Measurements from ENCODE around the gene ZNF132.

The ZNF132 gene

DNA sequence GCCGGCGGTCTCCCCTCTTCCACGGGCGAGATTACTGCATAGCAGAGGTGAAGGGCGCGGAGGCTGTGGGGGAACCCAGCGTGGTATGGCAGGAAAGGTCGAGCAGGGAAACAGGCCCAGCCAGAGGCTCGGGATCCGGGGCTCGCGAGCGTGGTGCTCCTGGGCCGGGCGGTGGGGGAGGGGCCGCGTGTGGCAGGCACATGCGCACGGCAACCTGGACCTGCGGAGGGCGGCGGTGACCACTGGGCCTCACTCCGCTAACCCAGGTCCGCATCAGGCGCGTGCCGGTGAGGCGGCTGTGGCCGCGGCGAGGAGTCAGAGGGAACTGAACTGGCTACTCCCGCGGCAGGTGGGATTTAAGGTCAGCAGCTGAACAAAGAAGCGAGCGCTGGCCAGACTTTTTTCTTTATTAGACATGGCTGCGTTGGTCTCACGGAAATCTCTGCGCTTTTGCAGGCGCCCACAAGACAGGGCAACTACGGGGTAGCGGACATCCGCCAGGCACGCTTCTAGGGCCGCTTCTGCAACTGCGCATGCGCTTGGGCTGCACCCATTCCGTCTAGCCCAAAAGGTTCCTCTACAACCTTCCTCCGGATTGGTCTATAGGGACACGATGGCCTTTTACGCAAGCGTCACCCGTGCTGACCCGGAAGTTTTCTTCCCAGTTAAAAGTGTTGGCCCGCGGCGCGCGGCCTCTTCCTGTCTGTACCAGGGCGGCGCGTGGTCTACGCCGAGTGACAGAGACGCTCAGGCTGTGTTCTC, 53.2 kb downstream of the ZNF132 start, which contains the start of gene RPS5:
RPS5 (plus strand) TSS at position 694 of the 762 bp plus-strand sequence. CDS start 869 bp downstream, outside the sequence.
- DNase-seq = peak; percentile 72 to 94

DNA sequence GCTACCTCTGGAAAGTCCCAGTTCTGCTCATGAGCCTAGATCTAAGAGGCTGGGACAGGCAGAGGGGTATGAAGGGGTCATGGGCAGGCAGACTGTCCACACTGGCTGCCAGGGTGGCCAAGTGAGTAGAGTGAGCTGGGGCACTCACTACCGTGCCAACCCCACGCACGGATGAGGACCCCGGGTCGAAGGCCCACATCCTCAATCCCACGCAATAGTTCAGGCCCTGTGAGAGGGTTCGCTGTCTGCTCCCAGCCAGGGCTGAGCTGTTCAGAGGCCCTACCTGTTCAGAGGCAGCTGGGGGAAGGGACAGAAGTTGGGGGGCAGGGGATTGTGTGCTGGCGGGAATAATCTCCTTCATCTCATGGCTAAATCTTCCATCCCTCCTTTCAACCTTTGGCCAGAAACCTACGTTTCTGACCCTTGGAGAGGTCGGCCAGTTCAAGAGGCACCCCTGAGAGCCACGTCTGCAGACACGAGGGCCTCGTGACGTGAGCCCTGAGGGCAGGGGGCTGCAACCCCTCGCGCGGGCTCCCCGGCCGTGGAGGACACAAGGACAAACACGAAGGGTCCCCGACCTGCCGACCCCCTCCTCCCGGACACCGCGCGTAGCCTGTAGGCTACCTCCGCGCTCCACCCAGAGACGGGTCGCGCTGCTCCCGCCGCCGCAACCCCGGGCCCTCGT, 53.9 kb downstream of the ZNF132 start:
- DNase-seq = no peak

DNA sequence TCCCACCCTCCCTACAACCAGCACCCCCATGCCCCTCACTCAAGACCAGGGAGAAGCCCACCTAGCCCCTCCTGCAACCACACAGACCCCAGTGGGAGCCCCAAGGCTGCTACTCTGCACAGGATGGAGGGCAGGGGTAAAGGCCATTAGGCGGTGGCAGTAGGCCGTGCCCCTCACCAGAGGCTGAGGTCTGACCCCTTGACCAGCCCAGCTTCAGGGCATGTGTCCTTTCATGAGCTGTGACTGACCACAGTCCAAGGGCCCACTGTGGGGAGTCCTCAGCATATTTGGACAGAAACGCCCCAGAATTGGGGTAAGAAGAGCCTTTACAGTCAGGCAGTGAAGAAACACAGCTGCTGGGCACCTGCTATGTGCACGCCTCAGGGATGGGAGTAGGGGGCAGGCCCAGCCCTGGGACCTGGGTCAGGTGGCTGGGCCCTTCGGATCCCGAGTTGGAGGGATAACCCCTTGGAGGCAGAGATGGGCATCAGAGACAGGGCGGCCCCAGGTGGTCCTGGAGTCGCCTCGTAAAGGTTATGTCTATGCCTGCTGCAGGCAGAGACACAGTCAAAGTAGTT, 54.6 kb downstream of the ZNF132 start:
- no peak for DNase-seq

DNA sequence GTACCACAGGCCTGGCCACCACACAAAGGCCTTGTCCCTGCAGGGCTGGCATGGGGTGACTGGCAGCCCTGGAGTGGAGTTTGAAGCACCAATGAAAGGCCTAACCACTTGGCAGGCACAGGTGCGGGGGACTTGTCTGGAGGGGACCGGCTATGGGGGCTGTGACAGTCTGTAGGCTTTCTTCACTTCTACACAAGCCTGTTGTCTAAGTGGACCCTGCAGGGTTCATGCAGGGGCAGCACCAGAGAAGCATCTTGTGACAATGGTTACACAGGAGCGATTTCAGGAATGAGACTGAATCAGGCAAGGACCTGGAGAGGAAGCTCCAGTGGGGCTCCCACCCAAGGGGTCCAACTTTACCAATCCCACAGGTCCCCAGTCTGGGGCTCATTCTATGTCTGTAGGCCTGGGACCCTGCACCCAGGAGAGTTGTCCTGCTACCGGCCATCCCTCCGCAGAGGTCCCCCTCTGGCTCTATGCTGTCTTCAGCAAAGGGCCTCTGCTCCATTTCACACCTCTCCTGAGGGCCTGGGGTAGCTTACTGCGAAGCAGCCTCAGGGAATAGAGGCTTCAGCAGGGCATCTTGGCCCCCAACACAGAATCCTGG, 56.9 kb downstream of the ZNF132 start:
- DNase-seq = no peak

Measured in SW 1271 (cell line).